ENCODE data around the gene PLOD3. TPM values are rescaled to one million over a fixed set of nuclear protein-coding genes. Genes with fewer than 3 reads are reported as not detected.

The PLOD3 gene
- total RNA-seq, 6 experiments from 2014 or later: 128 to 179 (median 140) TPM

DNA sequence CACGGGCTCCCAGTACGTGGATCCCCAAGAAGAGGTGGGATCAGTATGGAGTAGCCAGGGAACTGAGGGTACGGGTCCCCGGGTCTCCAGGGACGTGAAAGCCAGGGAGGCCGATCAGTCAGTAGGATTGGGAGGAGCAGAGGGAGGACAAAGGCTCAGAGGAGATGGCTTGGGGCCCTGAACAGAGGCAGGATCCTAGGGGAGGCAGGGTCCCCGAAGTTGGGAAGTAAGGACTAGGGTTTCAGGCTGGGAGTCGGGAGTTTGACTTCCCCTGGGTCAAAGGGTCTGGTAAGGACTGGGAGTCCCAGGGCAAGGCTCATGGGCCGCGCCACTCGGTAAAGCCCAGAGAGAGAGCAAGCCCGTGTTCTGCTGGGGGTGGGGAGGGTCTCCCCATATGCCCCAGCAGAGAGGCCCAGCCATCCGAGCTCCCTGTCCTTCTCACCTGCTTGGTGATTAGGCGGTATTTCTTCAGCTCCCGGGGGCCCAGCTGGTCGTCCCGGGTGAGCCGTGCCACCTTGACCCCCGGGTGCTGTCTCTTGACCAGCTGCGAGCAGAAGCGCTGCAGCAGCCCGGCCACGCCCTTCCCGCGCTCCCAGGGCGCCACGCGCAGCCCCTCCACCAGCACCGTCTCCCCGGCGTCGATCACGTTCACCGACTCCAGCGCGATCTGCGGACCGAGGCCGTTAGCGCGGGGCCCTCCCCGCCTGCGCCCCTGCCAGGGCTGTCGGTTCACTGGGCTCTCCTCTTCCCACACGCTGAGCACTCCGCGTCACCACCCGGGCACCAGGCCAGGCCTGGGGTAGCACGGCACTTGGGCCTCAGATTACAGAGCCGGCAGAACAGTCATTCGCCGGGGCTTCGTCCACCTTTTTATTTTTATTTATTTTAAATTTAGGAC lies 44.3 kb downstream of the PLOD3 start:
- Mint-ChIP-seq H3K27ac (no peak overlapping the region), H3K36me3 (ENCODE audit: low read depth) (no peaks in the 10 kb centered on the region), H3K4me3 (peak overlapping the region; percentile 71), H3K27me3 (ENCODE audit: insufficient read depth) (peaks cover 69% of the 10 kb centered on the region), H3K9me3 (no peaks in the 10 kb centered on the region), H3K4me1 (ENCODE audit: low read depth) (peaks cover 52% of the 10 kb centered on the region)
- TF ChIP-seq, protein P1, sequence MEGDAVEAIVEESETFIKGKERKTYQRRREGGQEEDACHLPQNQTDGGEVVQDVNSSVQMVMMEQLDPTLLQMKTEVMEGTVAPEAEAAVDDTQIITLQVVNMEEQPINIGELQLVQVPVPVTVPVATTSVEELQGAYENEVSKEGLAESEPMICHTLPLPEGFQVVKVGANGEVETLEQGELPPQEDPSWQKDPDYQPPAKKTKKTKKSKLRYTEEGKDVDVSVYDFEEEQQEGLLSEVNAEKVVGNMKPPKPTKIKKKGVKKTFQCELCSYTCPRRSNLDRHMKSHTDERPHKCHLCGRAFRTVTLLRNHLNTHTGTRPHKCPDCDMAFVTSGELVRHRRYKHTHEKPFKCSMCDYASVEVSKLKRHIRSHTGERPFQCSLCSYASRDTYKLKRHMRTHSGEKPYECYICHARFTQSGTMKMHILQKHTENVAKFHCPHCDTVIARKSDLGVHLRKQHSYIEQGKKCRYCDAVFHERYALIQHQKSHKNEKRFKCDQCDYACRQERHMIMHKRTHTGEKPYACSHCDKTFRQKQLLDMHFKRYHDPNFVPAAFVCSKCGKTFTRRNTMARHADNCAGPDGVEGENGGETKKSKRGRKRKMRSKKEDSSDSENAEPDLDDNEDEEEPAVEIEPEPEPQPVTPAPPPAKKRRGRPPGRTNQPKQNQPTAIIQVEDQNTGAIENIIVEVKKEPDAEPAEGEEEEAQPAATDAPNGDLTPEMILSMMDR (IDR thresholded peaks at IDR 0.05): no peak
- peak; percentile 70 for DNase-seq

- H3K36me3 Mint-ChIP-seq (ENCODE audit: low read depth): no peaks in the 10 kb centered on the region
- peaks cover 61% of the 10 kb centered on the region for H3K4me1 Mint-ChIP-seq (ENCODE audit: low read depth)
- H3K27ac Mint-ChIP-seq: no peak overlapping the region
- DNase-seq: no peak
- H3K4me3 Mint-ChIP-seq: peak overlapping the region; percentile 53
- no peaks in the 10 kb centered on the region for H3K9me3 Mint-ChIP-seq
- TF ChIP-seq, protein P1 (IDR thresholded peaks at IDR 0.05): no peak; the same call in 1 of the 2 replicates
- H3K27me3 Mint-ChIP-seq (ENCODE audit: insufficient read depth): peaks cover 64% of the 10 kb centered on the region
These were observed 45.2 kb downstream of the PLOD3 start for GRCh38 chr7:101172005-101172853.

DNA sequence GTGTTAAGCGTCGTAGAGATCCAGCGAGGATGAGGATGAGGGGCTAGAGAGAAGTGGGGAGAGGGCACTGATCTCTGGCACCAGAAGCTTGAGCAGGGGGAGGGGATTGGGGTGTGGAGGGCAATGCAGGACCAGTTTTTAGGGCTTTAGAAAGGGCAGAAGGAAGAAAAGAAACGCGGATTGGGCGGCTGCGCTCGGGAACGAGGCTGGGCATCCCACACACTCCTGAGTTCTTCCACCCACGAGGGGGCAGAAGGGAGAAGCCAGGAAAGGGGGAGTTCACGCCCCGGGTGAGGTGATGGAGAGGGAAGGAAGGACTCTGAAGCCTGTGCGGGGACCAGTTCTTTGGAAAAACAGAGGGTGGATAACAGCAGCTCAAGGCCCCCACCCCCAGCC lies 45.9 kb downstream of the PLOD3 start:
- peak overlapping the region; percentile 35; the same call in 1 of the 2 replicates for H3K4me3 Mint-ChIP-seq
- TF ChIP-seq, protein P1 (IDR thresholded peaks at IDR 0.05): peak; percentile 43; the same call in 1 of the 2 replicates
- peaks cover 62% of the 10 kb centered on the region for H3K27me3 Mint-ChIP-seq (ENCODE audit: insufficient read depth)
- peaks cover 67% of the 10 kb centered on the region for H3K4me1 Mint-ChIP-seq (ENCODE audit: low read depth)
- no peak for DNase-seq
- H3K36me3 Mint-ChIP-seq (ENCODE audit: low read depth): no peaks in the 10 kb centered on the region
- no peaks in the 10 kb centered on the region for H3K9me3 Mint-ChIP-seq
- no peak overlapping the region for H3K27ac Mint-ChIP-seq

- TF ChIP-seq, protein P1 (IDR thresholded peaks at IDR 0.05): no peak
- DNase-seq: no peak
- Mint-ChIP-seq H3K36me3 (ENCODE audit: low read depth) (no peaks in the 10 kb centered on the region), H3K27ac (no peak overlapping the region), H3K27me3 (ENCODE audit: insufficient read depth) (peaks cover 60% of the 10 kb centered on the region), H3K9me3 (no peaks in the 10 kb centered on the region), H3K4me1 (ENCODE audit: low read depth) (peaks cover 72% of the 10 kb centered on the region), H3K4me3 (no peak overlapping the region)
These were observed 46.6 kb downstream of the PLOD3 start for GRCh38 chr7:101170617-101171441.
